ENCODE data around the gene SLC22A5. TPM values are rescaled to one million over a fixed set of nuclear protein-coding genes. Genes with fewer than 3 reads are reported as not detected.
A peak's percentile ranks its signal among the peaks of the same experiment; 100 is the strongest.

The SLC22A5 gene
- total and polyA plus RNA-seq, 9 donors: 5.2 to 37.5 (median 10.4) TPM

- intact Hi-C loops (cut with DNase I): loop anchor here in 3 of 4 donors (2.0 to 10.0 kb wide), 5 partner anchors 22 to 436 kb away; no protein-coding TSS in a partner anchor
- Histone ChIP-seq H3K4me3 (no peak overlapping the region), H3K36me3 (no peaks in the 10 kb centered on the region), H3K27ac (peak overlapping the region; percentile 48 to 87), H3K9me3 (no peaks in the 10 kb centered on the region), H3K27me3 (no peaks in the 10 kb centered on the region), H3K4me1 (ENCODE audit: insufficient read depth) (peaks cover 26% of the 10 kb centered on the region)
- DNase-seq: no peak
- WGBS, 3 donors: 82 to 94% (median 94%) methylated on average over 1 of the region's 1 CpG
- TF ChIP-seq EP300 (IDR thresholded peaks at IDR 0.05) (no peak), POLR2A (IDR thresholded peaks at IDR 0.05) (no peak), CTCF (IDR thresholded peaks at IDR 0.05) (no peak)
These were observed 19.5 kb downstream of the SLC22A5 start for GRCh38 chr5:132389051-132389331.

GRCh38 chr5:132389585-132390286 is 20.2 kb downstream of the SLC22A5 start:
- Histone ChIP-seq H3K27me3 (no peaks in the 10 kb centered on the region), H3K9me3 (no peaks in the 10 kb centered on the region), H3K36me3 (no peaks in the 10 kb centered on the region), H3K27ac (peak overlapping the region; percentile 48 to 87), H3K4me1 (ENCODE audit: insufficient read depth) (peaks cover 26% of the 10 kb centered on the region), H3K4me3 (no peak overlapping the region)
- intact Hi-C loops (cut with DNase I): loop anchor here in 3 of 4 donors (2.0 to 10.0 kb wide), 5 partner anchors 21 to 435 kb away; no protein-coding TSS in a partner anchor
- WGBS, 3 donors: 92 to 94% (median 93%) methylated on average over 10 of the region's 10 CpGs
- TF ChIP-seq EP300 (IDR thresholded peaks at IDR 0.05): no peak
- peak; percentile 53 to 81 (median 62) for DNase-seq

- WGBS, 3 donors: 66 to 82% (median 75%) methylated on average over 5 of the region's 5 CpGs
- Histone ChIP-seq H3K27me3 (no peaks in the 10 kb centered on the region), H3K9me3 (no peaks in the 10 kb centered on the region), H3K36me3 (no peaks in the 10 kb centered on the region), H3K27ac (no peak overlapping the region), H3K4me3 (no peak overlapping the region), H3K4me1 (ENCODE audit: insufficient read depth) (peaks cover 21% of the 10 kb centered on the region)
- intact Hi-C loops (cut with DNase I): no loop called here
- no peak for TF ChIP-seq EP300 (IDR thresholded peaks at IDR 0.05)
- no peak for DNase-seq
These were observed 21.7 kb downstream of the SLC22A5 start for GRCh38 chr5:132391247-132391646.

GRCh38 chr5:132391870-132392269 is 22.4 kb downstream of the SLC22A5 start:
- Histone ChIP-seq H3K4me1 (ENCODE audit: insufficient read depth) (peaks cover 17% of the 10 kb centered on the region), H3K36me3 (no peaks in the 10 kb centered on the region), H3K9me3 (no peaks in the 10 kb centered on the region), H3K27me3 (no peaks in the 10 kb centered on the region), H3K4me3 (no peak overlapping the region), H3K27ac (no peak overlapping the region)
- DNase-seq: no peak
- TF ChIP-seq POLR2A (IDR thresholded peaks at IDR 0.05): no peak
- TF ChIP-seq EP300 (IDR thresholded peaks at IDR 0.05): no peak
- no peak for TF ChIP-seq CTCF (IDR thresholded peaks at IDR 0.05)
- intact Hi-C loops (cut with DNase I): no loop called here

GRCh38 chr5:132392411-132392810 is 22.9 kb downstream of the SLC22A5 start:
- Histone ChIP-seq H3K4me3 (no peak overlapping the region), H3K9me3 (no peaks in the 10 kb centered on the region), H3K27ac (no peak overlapping the region), H3K4me1 (ENCODE audit: insufficient read depth) (peaks cover 17% of the 10 kb centered on the region), H3K36me3 (no peaks in the 10 kb centered on the region), H3K27me3 (no peaks in the 10 kb centered on the region)
- TF ChIP-seq EP300 (IDR thresholded peaks at IDR 0.05): no peak
- TF ChIP-seq CTCF (IDR thresholded peaks at IDR 0.05): no peak
- TF ChIP-seq POLR2A (IDR thresholded peaks at IDR 0.05): no peak
- DNase-seq: no peak
- 84 to 89% (median 87%) methylated on average over 8 of the region's 8 CpGs for WGBS, 3 donors
- intact Hi-C loops (cut with DNase I): no loop called here
